ENCODE data around the gene HCRTR2. TPM values are rescaled to one million over a fixed set of nuclear protein-coding genes. Genes with fewer than 3 reads are reported as not detected.
"Not testable (repeated sequence)": the region's sequence is repeated elsewhere in the genome, so short reads cannot be mapped to it uniquely, and the experiment has no call there.

HCRTR2 gene
- total RNA-seq, 1 donor from 2014 or later, result not detected

GRCh38 chr6:55220961-55221360 is 46.6 kb downstream of the HCRTR2 start:
- DNase-seq, result no peak

- no peak for DNase-seq
Measured at GRCh38 chr6:55227862-55228261, 53.5 kb downstream of the HCRTR2 start.

GRCh38 chr6:55239099-55239498 is 64.8 kb downstream of the HCRTR2 start:
- peak; percentile 7 for DNase-seq

- peak; percentile 43 for DNase-seq
Measured at GRCh38 chr6:55240975-55241605, 66.8 kb downstream of the HCRTR2 start.

- no peak for DNase-seq
Measured at GRCh38 chr6:55250400-55250799, 76.1 kb downstream of the HCRTR2 start.

- no peak for DNase-seq
Measured at GRCh38 chr6:55255113-55255512, 80.8 kb downstream of the HCRTR2 start.

GRCh38 chr6:55260181-55260580 is 85.9 kb downstream of the HCRTR2 start:
- no peak for DNase-seq

- no peak for DNase-seq
Measured at GRCh38 chr6:55265409-55266114, 91.2 kb downstream of the HCRTR2 start.

GRCh38 chr6:55266896-55267295 is 92.6 kb downstream of the HCRTR2 start:
- DNase-seq, result no peak

GRCh38 chr6:55276745-55277530 is 102.6 kb downstream of the HCRTR2 start:
- peak; percentile 70 for DNase-seq

- DNase-seq, result no peak
Measured at GRCh38 chr6:55277646-55278045, 103.3 kb downstream of the HCRTR2 start.

- DNase-seq, result no peak
Measured at GRCh38 chr6:55281215-55281614, 106.9 kb downstream of the HCRTR2 start.

GRCh38 chr6:55282115-55282514 is 107.8 kb downstream of the HCRTR2 start:
- no peak for DNase-seq

- DNase-seq, result no peak
Measured at GRCh38 chr6:55286824-55287223, 112.5 kb downstream of the HCRTR2 start.

GRCh38 chr6:55290736-55291135 is 116.4 kb downstream of the HCRTR2 start:
- DNase-seq, result no peak

- peak; percentile 16 for DNase-seq
Measured at GRCh38 chr6:55293116-55293515, 118.8 kb downstream of the HCRTR2 start.

GRCh38 chr6:55297214-55297613 is 122.9 kb downstream of the HCRTR2 start:
- DNase-seq, result not testable (repeated sequence)

- DNase-seq, result no peak
Measured at GRCh38 chr6:55299286-55299985, 125.1 kb downstream of the HCRTR2 start.

GRCh38 chr6:55304747-55305146 is 130.4 kb downstream of the HCRTR2 start:
- no peak for DNase-seq

- no peak for DNase-seq
Measured at GRCh38 chr6:55319961-55320695, 145.8 kb downstream of the HCRTR2 start.

- DNase-seq, result no peak
Measured at GRCh38 chr6:55320696-55321086, 146.4 kb downstream of the HCRTR2 start.

GRCh38 chr6:55327169-55327568 is 152.9 kb downstream of the HCRTR2 start, which contains the start of gene GFRAL:
Gene GFRAL, plus strand, starts transcription at chr6:55327469. Its CDS starts 86 bp downstream, at chr6:55327555.
- DNase-seq, result no peak
